Calu3 (cell line): ENCODE results near the gene UCK2. TPM values are rescaled to one million over a fixed set of nuclear protein-coding genes. Genes with fewer than 3 reads are reported as not detected.

Experiments
- BruUV-seq: library from RNA; stranded (reverse); fragments of 400-500 nt; replicated peaks from 2 replicates; lab custom pipeline; 2021; lab: Mats Ljungman, UMichigan
- CTCF ChIA-PET: fragments of 300-600 bp; sonication (Branson Sonifier 250); formaldehyde crosslinking; loops from one replicate; lab custom pipeline; 2022; ENCODE audit warnings: antibody characterized with exemption; lab: Charles Lee
- DNase-seq: peaks from one replicate; pipeline ENCODE4 v3.0.0; 2022
- H3K27ac Mint-ChIP-seq: one replicate; pipeline ENCODE4 v1.8.0; 2022; ENCODE audit warnings: mixed read lengths; ENCODE audit not compliant: unreplicated experiment
- H3K27me3 Mint-ChIP-seq: one replicate; pipeline ENCODE4 v1.8.0; 2022; ENCODE audit warnings: mixed read lengths; ENCODE audit not compliant: unreplicated experiment
- H3K36me3 Mint-ChIP-seq: one replicate; pipeline ENCODE4 v1.8.0; 2022; ENCODE audit warnings: mild to moderate bottlenecking, moderate library complexity, mixed read lengths; ENCODE audit not compliant: insufficient read depth, unreplicated experiment
- H3K4me1 Mint-ChIP-seq: one replicate; pipeline ENCODE4 v1.8.0; 2022; ENCODE audit warnings: mild to moderate bottlenecking, low read depth, mixed read lengths; ENCODE audit not compliant: unreplicated experiment
- H3K4me3 Mint-ChIP-seq: one replicate; pipeline ENCODE4 v1.8.0; 2022; ENCODE audit warnings: mild to moderate bottlenecking, low read depth, moderate library complexity, mixed read lengths; ENCODE audit not compliant: unreplicated experiment
- H3K9me3 Mint-ChIP-seq: one replicate; pipeline ENCODE4 v1.8.0; 2022; ENCODE audit warnings: low read depth, mixed read lengths; ENCODE audit not compliant: unreplicated experiment
- intact Hi-C: fragments of 100-400 bp; cut with micrococcal nuclease; formaldehyde crosslinking; loops from one replicate; pipeline ENCODE4 v1.10.0; 2022; ENCODE audit not compliant: unreplicated experiment
- total RNA-seq: library from RNA; stranded (reverse); gene quantifications from 2 replicates; pipeline ENCODE4 v1.2.3, GENCODE V29; 2022
- TF ChIP-seq, protein P1 (sequence below): fragments of 200-600 bp; IDR thresholded peaks from one replicate; pipeline ENCODE4 v1.8.0; 2022; ENCODE audit warnings: antibody characterized with exemption; ENCODE audit not compliant: unreplicated experiment

UCK2 gene
- total RNA-seq, 1 experiment from 2014 or later: 109 TPM

DNA sequence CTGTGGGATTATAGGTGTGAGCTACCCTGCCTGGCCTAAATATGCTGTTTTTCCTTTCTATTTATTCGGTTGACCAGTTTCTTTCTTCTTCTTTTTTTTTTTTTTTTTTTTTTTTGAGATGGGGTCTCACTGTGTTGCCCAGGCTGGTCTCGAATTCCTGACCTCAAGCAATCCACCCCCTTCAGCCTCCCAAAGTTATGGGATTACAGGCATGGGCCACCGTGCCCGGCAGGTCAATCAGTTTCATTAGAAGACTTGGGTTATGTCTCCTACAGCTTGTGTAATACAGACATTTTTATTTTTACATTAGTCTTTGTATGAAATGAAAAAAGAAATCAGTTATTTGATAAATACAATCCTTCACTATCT is 61.1 kb downstream of the UCK2 start:
- DNase-seq: no peak
- Mint-ChIP-seq H3K4me1 (peaks cover 58% of the 10 kb centered on the region), H3K4me3 (peak overlapping the region; percentile 51), H3K27me3 (no peaks in the 10 kb centered on the region), H3K9me3 (no peaks in the 10 kb centered on the region), H3K36me3 (peaks cover 4% of the 10 kb centered on the region), H3K27ac (peak overlapping the region; percentile 83)
- TF ChIP-seq, protein P1, sequence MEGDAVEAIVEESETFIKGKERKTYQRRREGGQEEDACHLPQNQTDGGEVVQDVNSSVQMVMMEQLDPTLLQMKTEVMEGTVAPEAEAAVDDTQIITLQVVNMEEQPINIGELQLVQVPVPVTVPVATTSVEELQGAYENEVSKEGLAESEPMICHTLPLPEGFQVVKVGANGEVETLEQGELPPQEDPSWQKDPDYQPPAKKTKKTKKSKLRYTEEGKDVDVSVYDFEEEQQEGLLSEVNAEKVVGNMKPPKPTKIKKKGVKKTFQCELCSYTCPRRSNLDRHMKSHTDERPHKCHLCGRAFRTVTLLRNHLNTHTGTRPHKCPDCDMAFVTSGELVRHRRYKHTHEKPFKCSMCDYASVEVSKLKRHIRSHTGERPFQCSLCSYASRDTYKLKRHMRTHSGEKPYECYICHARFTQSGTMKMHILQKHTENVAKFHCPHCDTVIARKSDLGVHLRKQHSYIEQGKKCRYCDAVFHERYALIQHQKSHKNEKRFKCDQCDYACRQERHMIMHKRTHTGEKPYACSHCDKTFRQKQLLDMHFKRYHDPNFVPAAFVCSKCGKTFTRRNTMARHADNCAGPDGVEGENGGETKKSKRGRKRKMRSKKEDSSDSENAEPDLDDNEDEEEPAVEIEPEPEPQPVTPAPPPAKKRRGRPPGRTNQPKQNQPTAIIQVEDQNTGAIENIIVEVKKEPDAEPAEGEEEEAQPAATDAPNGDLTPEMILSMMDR: no peak
- no TSS peak for BruUV-seq
- CTCF ChIA-PET: interaction anchor here (0.7 kb wide), 1 partner anchor 11 kb away, joined by 3 read pairs; no protein-coding TSS in a partner anchor
- intact Hi-C loops: no loop called here

DNA sequence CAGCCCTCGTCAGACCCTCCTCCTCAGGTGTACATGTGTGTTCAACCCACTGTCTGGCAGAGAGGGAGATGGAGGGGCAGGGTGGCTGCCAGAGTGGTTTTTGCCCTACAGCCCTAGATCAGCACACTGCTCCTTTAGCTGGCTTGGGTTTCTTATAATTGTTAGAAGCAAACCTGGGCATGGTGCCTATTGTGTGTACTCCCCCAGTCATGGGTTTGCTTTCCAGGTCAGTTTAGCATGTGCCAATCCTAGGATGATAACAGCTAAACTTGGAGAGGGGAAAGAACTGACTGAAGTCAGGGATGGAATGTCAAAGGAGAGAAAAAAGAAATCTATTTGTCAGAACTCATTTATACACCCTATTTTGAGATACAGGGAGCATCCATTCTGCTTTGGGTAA is 63.3 kb downstream of the UCK2 start:
- H3K4me3 Mint-ChIP-seq: no peak overlapping the region
- no peak overlapping the region for H3K27ac Mint-ChIP-seq
- BruUV-seq: no TSS peak
- intact Hi-C loops: no loop called here
- CTCF ChIA-PET: no interaction called here
- TF ChIP-seq, protein P1: no peak
- no peak for DNase-seq
- no peaks in the 10 kb centered on the region for H3K9me3 Mint-ChIP-seq
- peaks cover 37% of the 10 kb centered on the region for H3K4me1 Mint-ChIP-seq
- peaks cover 8% of the 10 kb centered on the region for H3K36me3 Mint-ChIP-seq
- no peaks in the 10 kb centered on the region for H3K27me3 Mint-ChIP-seq

DNA sequence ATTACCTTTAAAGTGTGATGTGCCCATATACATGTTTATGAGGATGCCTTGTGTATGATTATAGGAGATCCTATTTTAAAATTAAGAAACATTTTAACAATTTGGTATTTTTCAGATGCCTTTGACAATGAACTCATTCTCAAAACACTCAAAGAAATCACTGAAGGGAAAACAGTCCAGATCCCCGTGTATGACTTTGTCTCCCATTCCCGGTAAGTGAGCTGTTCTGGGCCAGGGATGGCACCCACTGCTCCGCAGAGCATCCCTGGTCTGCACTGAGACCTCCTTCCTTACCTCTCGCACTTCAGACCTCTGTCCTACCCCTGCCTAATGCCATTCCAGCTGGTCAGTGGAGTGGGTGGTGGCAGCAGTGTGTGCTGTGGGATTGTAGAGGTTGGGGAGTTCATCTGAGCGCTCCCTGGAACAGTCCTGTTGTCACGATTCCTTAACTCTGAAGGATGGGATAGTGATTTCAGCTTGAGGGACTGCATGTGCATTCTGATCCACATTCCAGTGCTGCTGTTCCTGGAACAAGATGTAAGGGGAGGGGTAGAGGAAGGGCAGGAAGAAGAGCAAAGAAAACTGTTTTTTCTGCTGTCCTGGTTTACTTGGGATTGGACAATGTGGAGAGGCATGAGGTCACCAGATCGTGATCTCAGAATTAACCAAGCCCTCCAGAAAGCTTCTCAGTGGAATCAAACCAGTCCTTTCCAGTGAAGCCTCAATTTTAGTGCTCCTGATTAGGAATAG is 63.9 kb downstream of the UCK2 start:
- Mint-ChIP-seq H3K4me3 (no peak overlapping the region), H3K9me3 (no peaks in the 10 kb centered on the region), H3K27me3 (no peaks in the 10 kb centered on the region), H3K4me1 (peaks cover 31% of the 10 kb centered on the region), H3K27ac (no peak overlapping the region), H3K36me3 (peaks cover 14% of the 10 kb centered on the region)
- TF ChIP-seq, protein P1: no peak
- no TSS peak for BruUV-seq
- CTCF ChIA-PET: interaction anchor here (0.7 kb wide), 1 partner anchor 11 kb away, joined by 3 read pairs; no protein-coding TSS in a partner anchor
- no peak for DNase-seq
- intact Hi-C loops: no loop called here

DNA sequence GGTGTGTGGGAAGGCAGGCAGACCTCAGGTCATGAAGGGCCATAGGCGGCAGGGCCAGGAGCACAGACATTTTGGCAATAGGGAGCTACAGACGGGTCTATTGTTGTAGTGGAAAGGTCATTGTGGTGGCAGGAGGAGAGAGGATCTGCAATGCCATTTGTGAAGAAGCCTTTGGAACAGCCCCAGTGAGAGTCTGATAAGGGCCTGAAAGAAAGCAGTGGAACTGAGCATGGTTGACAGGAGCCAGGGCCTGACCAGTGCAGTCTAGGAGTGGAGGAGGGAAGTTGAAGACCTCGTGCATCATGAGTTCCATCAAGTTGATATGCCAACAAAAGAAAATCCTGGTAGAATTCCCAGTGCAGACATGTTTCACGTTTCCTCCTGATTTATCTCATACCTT is 65.5 kb downstream of the UCK2 start:
- Mint-ChIP-seq H3K4me1 (peaks cover 27% of the 10 kb centered on the region), H3K27ac (peak overlapping the region; percentile 10), H3K27me3 (no peaks in the 10 kb centered on the region), H3K4me3 (no peak overlapping the region), H3K36me3 (peaks cover 21% of the 10 kb centered on the region), H3K9me3 (no peaks in the 10 kb centered on the region)
- DNase-seq: no peak
- TSS peak; percentile 6 for BruUV-seq
- CTCF ChIA-PET: no interaction called here
- TF ChIP-seq, protein P1: no peak
- intact Hi-C loops: no loop called here
